ENCODE measurements around the gene MAD1L1.

DNA sequence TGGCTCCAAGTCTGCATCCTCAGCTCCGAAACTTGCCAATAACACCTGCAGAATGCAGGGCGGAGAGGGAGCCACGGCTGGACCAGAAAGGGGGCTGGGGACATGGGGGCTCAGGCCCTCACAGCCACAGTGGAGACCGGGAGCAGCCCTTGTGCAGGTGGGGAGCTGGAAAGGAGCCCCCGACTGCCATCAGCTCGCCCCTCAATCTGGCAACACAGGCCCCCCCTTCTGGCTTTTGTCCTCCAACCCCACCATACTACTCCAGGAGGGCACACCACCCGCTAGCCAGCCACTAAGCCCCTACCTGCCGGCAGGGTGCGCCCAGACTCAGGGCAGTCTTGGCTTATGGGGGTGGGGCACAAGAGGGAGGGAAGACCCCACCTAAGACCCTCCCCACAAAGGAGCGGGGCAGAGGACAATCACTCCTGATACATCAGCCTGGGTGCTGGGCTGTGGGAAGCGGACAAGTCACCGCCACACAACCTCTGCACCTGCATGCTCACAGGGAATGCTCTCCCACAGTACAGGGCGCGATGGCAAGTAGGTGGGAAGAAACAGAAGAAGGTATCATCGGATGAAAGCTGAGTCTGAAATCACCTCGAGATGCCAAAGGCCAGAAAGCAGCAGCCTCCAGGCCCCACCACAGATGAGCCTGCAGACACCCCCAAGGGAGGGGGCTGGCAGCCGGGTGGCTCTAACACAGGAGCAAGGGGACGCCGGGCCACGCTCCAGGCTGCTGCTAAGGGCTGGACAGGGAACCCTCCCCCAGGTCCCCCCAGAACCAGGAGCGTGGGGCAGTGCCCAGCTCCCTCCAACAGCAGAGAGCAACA lies 297.4 kb downstream of the MAD1L1 start:
- TF ChIP-seq EZH2 (IDR thresholded peaks at IDR 0.05; ENCODE audit: insufficient read depth, poor library complexity, severe bottlenecking): no peak
- no peak for TF ChIP-seq EZH2phosphoT487 (IDR thresholded peaks at IDR 0.05; ENCODE audit: insufficient read depth, low read depth)
